HG02943 (cell line): ENCODE results near the gene CCDC88C.
"Not testable (repeated sequence)": the region's sequence is repeated elsewhere in the genome, so short reads cannot be mapped to it uniquely, and the experiment has no call there.

Source experiments
- ATAC-seq: cut with Tn5 transposase; IDR thresholded peaks from one replicate; pipeline ENCODE4 v1.9.1; 2021; ENCODE audit warnings: mild to moderate bottlenecking, low read depth, moderate library complexity; ENCODE audit not compliant: unreplicated experiment

Gene CCDC88C

GRCh38 chr14:91280129-91280528 is 137.5 kb downstream of the CCDC88C start:
- no peak for ATAC-seq

- no peak for ATAC-seq
Measured at GRCh38 chr14:91279354-91279753, 138.3 kb downstream of the CCDC88C start.

- no peak for ATAC-seq
Measured at GRCh38 chr14:91278383-91278715, 139.3 kb downstream of the CCDC88C start.

GRCh38 chr14:91277546-91278382 is 139.9 kb downstream of the CCDC88C start:
- no peak for ATAC-seq

GRCh38 chr14:91274796-91275195 is 142.8 kb downstream of the CCDC88C start:
- no peak for ATAC-seq

- ATAC-seq, result no peak
Measured at GRCh38 chr14:91273885-91274273, 143.7 kb downstream of the CCDC88C start.

- ATAC-seq, result no peak
Measured at GRCh38 chr14:91273273-91273884, 144.2 kb downstream of the CCDC88C start.

- no peak for ATAC-seq
Measured at GRCh38 chr14:91272341-91273272, 145.0 kb downstream of the CCDC88C start.

- ATAC-seq, result no peak
Measured at GRCh38 chr14:91271639-91272038, 146.0 kb downstream of the CCDC88C start.

- no peak for ATAC-seq
Measured at GRCh38 chr14:91270619-91271018, 147.0 kb downstream of the CCDC88C start.

GRCh38 chr14:91270188-91270587 is 147.4 kb downstream of the CCDC88C start:
- ATAC-seq, result no peak

- no peak for ATAC-seq
Measured at GRCh38 chr14:91269076-91269991, 148.3 kb downstream of the CCDC88C start.

GRCh38 chr14:91267965-91268437 is 149.6 kb downstream of the CCDC88C start:
- ATAC-seq, result no peak

GRCh38 chr14:91266276-91266675 is 151.3 kb downstream of the CCDC88C start:
- not testable (repeated sequence) for ATAC-seq

GRCh38 chr14:91265404-91265803 is 152.2 kb downstream of the CCDC88C start:
- ATAC-seq, result no peak

GRCh38 chr14:91264151-91265150 is 153.2 kb downstream of the CCDC88C start:
- no peak for ATAC-seq

- no peak for ATAC-seq
Measured at GRCh38 chr14:91263329-91263728, 154.3 kb downstream of the CCDC88C start.

GRCh38 chr14:91261986-91262549 is 155.6 kb downstream of the CCDC88C start:
- no peak for ATAC-seq
